GM12891 (cell line): ENCODE results near the gene ARSG.

Experiments used
- PAX5 ChIP-seq: IDR thresholded peaks from 2 replicates; pipeline ENCODE4 v1.6.1; 2011; ENCODE audit warnings: low read length, moderate library complexity, mild to moderate bottlenecking; ENCODE audit not compliant: insufficient read depth, severe bottlenecking
- POLR2AphosphoS5 ChIP-seq: IDR thresholded peaks from 2 replicates; pipeline ENCODE4 v1.6.1; 2011; ENCODE audit warnings: low read depth, low read length, control low read depth
- SPI1 ChIP-seq: IDR thresholded peaks from 2 replicates; pipeline ENCODE4 v1.6.1; 2011; ENCODE audit warnings: low read depth, low read length, control low read depth

DNA sequence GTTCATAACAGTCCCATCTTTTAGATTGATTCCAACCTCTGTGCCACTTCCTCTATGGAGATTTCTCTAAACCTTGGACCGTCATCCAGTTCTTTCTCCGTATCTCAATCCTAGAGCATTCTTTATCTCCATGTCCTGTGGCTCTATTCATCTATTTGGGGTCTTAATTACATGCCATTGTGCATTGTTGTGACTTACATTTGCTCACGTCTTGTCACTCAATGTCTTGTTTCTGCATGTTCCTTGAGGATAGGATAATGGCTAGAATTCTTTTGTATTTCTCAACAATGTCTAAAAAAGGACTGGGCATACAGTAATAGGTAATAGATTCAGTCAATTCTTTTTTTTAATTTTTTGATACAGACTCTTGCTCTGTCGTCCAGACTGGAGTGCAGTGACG lies 50.2 kb downstream of the ARSG start:
- TF ChIP-seq SPI1 (no peak), PAX5 (no peak), POLR2AphosphoS5 (no peak)
